Measurements from ENCODE around the gene PRSS23. TPM values are rescaled to one million over a fixed set of nuclear protein-coding genes. Genes with fewer than 3 reads are reported as not detected.

The PRSS23 gene
- total RNA-seq, 4 donors from 2014 or later = 13.0 to 29.1 (median 18.9) TPM

- H3K27ac ChIP-seq = no peak overlapping the region
- no peaks in the 10 kb centered on the region for H3K27me3 ChIP-seq
- no peak for TF ChIP-seq EP300 (IDR thresholded peaks at IDR 0.05)
- TF ChIP-seq POLR2A (IDR thresholded peaks at IDR 0.05) = no peak
- no peak for TF ChIP-seq POLR2AphosphoS5 (IDR thresholded peaks at IDR 0.05)
- TF ChIP-seq CTCF (IDR thresholded peaks at IDR 0.05) = no peak
- H3K4me3 ChIP-seq = no peak overlapping the region
- no peaks in the 10 kb centered on the region for H3K9me3 ChIP-seq
- no peaks in the 10 kb centered on the region for H3K36me3 ChIP-seq
- H3K4me1 ChIP-seq = no peaks in the 10 kb centered on the region
- WGBS = 94% methylated on average over 2 of the region's 2 CpGs
- no peak for DNase-seq (ENCODE audit: low spot score in 2 of 2)
Measured at GRCh38 chr11:86849679-86850078, 49.3 kb downstream of the PRSS23 start.

Other genes with a start within 250 kb of the PRSS23 start
- gene ME3, start 127.9 kb upstream of the PRSS23 start, total RNA-seq = 10 to 100 TPM in 2 of 4 donors, 1 to 10 TPM in 2; 3.7 to 17.0 (median 9.4) TPM
- 10 to 100 TPM in 3 of 4 donors, 1 to 10 TPM in 1; 9.1 to 25.2 (median 15.5) TPM for gene FZD4, start 154.9 kb downstream of the PRSS23 start, total RNA-seq
- 10 to 100 TPM in 2 of 4 donors, 1 to 10 TPM in 2; 5.8 to 22.3 (median 11.0) TPM for gene TMEM135, start 237.4 kb downstream of the PRSS23 start, total RNA-seq

Data from suprapubic skin (tissue), 4 donors.